Stimulated activated CD4-positive, alpha-beta T cell treated with anti-CD3 and anti-CD28 coated beads, Interleukin-2, amount 100 ng/mL, for 48 hours (primary cell): ENCODE data around the gene SPATA17.
"Not testable (repeated sequence)": the region's sequence is repeated elsewhere in the genome, so short reads cannot be mapped to it uniquely, and the experiment has no call there.

ENCODE experiments used
- DNase-seq, 2 donors: peaks; one replicate each; pipeline ENCODE4 v3.0.0-alpha.2; 2020

SPATA17 gene

DNA sequence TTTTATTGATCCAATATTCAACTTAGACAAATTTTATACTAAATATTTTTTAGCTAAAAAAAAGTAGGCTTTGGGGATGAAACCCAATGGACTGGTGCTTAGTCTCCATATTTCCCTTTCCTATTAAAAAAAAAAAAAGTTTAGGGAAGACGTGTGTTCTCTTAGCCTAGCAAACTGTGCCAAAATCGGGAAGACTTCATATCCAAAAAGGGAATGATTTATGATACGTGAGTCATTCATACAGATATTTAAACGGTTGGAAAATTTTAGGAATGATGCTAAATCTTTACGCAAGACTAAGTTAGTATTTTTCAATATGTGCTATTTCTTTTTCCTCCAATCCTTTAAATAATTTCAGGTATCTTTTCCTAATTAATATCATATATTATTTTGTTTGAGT, 50.7 kb downstream of the SPATA17 start:
- no peak for DNase-seq

DNA sequence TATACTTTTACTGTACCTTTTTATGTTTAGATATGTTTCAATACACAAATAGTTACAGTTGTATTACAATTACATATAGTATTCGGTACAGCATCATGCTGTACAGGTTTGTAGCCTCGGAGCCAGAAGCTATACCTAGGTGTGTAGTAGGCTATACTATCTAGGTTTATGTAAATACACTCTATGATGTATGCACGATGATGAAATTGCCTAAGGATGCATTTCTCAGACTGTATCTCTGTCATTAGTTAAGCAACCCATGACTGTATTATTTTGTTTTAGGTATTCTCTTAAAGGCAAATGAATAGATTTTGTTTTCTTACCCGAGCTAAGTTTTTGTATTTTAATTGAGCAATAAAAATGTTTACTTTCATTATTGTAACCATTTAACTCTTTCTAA, 56.4 kb downstream of the SPATA17 start:
- no peak for DNase-seq

DNA sequence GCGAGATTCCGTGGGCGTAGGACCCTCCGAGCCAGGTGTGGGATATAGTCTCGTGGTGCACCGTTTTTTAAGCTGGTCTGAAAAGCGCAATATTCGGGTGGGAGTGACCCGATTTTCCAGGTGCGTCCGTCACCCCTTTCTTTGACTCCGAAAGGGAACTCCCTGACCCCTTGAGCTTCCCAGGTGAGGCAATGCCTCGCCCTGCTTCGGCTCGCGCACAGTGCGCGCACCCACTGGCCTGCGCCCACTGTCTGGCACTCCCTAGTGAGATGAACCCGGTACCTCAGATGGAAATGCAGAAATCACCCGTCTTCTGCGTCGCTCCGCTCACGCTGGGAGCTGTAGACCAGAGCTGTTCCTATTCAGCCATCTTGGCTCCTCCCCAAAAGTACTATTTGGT, 65.0 kb downstream of the SPATA17 start:
- not testable (repeated sequence) for DNase-seq

DNA sequence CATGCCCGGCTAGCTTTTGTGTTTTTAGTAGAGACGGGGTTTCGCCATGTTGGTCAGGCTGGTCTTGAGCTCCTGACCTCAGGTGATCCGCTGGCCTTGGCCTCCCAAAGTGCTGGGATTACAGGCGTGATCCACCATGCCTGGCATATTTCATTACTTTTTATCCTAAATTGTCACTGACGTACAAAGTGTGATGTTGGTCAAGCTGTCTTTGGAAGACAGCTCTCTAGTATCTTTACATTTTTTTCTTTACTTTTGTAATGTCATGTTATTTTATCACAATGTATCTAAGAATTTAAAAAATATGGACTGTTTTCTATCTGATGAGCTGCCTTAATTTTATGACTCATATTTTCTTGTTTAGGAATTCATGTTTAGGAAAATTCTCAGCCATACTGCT, 72.2 kb downstream of the SPATA17 start:
- no peak for DNase-seq

DNA sequence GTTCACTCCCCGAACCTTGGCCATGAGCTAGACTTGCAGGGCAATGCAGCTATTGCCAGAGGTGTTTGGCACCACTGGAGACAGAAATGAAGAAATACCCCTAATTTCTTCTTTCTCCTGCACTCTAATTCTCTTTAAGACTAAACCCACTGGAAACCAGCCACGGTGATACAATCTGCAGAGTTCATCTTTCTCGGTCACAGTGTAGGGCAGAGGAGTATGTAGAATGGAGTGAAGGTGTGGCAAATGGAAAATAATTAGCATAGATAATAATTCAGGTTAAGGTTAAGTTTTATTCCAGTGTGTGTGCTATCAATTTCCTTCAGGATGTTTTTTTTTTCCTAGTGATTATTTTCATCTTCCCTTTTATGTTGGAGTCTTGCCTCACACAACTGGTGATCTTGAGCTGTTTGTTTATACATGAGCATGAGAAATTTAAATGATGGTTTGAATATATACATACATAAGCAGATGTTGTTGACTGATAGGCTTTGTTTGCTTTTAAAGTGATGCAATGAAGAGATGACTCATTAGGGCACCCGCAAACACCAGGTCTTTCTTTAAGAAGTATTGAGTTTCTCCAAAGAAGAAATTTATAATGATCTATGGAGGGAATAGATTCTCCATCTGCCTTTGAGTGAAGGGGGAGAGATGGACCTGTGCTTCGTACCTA, 81.9 kb downstream of the SPATA17 start:
- no peak for DNase-seq

DNA sequence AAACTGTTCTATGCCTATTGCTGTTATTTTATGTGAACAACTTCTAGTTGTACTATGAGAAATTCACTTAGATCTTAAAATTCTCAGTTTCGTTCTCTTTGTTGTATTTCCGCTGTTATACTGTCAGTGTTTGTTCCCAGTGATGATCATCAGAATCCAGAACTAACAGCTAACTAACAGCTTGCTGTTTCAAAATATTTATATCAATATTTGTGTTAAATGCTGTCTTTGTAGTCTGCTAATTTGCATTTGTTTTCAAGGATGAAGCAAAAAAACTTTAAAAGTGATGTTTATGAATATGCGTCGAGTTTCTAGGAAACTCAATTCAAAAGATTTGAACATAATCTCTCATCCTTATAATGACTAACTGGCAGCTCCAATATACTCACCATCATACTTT, 84.5 kb downstream of the SPATA17 start:
- DNase-seq = no peak

DNA sequence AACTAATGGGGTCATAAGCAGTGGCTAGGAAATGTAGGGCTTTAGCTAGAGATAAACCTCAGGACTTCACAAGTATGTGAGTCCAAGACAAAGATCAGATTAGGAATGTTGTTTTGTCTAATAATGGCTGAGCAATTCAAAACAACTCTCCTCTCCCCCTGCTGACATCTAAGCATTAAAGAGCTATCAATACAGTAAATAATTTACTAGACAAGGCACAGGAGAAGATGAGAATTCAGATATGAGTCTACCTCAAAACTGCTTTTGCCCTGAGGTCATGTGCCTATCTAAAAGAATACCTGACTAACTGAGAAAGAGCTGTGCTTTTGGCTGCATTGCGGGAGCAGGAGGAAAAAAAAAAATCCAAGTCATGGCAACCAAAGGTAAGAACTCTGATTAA, 86.8 kb downstream of the SPATA17 start:
- DNase-seq = no peak

DNA sequence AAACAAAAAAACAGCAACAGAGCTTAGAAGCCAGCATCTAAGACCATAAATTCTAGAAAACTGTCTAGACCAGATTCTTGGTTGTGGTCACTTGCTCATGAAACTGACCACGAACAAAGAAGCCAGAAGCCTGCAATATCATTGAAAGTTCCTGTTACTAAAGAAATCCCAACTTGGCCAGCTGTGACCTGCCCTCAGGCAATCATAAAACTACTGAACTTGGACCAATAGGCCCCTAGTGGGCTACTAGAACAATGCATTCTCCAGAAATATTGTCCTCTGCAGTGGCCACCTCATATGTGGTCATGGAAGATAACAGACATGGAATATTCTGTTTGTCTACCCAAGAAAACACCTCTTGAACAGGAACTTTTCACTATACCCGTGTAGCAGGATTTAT, 87.7 kb downstream of the SPATA17 start:
- DNase-seq = no peak

DNA sequence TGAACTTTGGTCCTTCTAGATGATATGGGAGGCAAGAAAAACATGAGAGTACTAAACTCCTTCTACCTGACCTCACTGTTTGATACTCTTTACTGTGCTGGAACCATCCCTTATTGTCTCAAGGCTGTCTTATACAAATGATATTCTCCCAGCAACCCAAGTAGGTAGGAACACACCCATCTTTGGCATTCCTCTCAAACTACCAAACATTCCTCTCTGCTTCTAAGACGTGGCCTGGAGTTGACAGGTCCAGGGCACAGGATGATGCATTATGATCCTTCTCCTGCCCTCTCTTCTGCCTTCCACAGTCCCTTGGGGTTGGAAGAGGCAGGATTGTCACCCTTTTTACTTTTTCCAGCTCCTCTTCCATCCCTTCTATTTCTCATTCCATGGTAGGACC, 90.5 kb downstream of the SPATA17 start:
- no peak for DNase-seq

DNA sequence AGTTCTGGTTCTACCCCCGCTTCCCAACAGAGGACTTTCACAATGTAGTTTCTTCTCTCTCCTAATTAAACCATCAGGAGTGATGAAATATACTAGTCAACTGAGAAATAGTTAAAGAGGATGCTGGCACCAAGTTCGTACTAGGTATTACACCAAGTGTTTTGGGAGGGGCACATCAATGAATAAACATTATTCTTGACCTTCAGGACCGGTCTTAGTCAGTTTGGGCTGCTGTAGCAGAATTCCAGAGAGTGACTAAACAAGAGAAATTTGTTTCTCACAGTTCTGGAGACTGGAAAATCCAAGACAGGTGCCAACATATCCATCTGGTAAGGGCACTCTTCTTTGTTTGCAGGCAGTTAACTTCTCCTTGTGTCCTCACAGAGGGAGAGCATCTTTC, 103.8 kb downstream of the SPATA17 start:
- no peak for DNase-seq

DNA sequence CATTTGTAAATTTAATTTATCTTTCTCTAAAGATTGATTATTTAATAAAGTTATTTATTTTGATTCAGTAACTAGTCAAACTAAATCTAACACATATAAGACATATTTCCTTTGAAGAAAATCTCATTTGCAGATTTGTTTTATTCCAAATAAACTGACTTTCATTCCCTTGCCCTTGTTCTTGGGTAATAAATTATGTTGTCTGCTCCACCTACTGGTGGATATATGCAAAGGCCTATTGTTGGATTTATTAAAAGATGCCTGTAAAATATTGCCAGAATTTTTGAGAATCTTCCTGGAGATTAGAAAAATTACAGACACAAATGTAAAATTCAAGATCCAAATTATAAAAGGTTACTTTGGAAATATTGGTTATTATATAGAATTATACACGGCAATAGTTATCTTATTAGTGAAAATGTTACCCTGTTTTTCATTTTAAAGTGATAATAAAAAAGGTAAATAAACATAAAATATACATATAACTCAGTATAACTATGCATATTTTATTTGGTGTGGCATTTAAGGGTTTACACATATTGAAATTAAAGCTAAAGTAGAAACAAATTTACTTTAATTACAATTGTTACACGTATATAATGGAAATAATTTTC, 116.1 kb downstream of the SPATA17 start:
- no peak for DNase-seq

DNA sequence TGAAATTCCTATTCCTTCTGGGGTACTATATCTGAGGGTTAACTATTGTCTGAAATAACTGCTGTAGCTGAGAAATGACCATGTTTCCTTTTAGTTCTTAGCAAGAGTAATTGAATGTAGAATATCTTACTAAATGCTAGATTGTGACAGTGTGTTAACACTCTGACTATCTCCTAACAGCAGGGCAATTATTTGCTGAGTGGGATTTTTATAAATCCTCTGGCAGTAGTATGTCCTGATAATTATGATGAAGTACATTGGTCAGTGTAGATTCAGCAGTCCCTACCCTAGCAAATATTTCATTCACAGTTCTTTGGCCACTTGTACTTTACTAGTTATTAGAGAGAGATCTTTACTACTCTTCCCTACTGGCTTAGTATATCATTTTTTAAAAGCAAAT, 138.6 kb downstream of the SPATA17 start:
- no peak for DNase-seq

DNA sequence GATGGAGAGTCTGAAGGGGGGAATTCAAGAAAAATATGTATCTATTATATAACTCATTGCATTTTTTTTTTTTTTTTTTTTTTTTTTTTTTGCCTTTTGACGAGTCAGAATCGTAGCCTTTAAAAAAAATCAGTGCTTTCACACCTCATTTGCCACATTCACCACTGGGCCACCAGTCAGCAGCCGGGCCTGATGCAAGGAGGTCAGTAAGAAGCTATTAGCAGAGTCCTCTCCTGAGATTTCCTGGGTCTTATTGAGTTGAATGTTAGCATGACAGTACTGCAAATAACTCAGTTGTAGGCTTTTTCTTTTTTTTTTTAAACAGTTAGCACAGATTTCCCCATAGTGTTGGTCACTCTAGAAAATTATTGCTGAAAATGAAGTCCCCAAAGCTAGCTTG, 139.8 kb downstream of the SPATA17 start:
- no peak for DNase-seq

DNA sequence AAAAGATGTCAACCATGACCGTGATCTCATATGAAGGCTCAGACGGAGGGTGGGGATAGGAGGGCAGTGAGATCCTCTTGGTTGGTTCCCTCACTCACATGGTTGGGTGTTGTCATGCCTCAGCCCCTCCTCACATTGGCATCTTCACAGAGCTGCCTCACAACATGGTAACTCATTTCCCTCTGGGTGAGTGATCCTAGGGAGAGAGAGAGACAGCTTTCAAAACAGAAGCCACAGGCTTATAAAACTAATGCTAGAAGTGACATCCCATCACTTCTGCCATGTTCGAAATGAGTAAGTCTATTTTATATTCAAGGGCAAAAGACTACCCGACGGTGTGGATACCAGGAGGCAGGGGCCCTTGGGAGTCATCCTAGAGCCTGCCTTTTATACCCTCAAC, 145.5 kb downstream of the SPATA17 start:
- DNase-seq = no peak

DNA sequence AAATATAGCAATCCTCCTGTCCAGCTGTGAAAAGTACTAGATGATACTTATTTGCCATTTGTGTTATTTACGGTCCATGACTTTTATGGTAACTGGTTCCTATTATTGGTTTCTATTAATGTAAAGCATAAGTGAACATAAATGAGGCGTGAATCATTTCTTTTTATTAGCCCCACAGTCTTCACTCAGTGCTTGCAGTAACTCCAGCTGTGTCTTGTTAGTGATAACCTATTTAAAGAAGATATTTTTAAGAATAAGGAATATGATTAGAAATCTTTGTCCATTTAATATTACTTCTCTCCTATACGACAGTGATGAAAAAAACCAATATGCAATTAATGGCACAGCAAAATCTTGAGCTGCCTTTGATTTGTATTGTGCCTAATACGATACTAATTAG, 149.9 kb downstream of the SPATA17 start:
- no peak for DNase-seq

DNA sequence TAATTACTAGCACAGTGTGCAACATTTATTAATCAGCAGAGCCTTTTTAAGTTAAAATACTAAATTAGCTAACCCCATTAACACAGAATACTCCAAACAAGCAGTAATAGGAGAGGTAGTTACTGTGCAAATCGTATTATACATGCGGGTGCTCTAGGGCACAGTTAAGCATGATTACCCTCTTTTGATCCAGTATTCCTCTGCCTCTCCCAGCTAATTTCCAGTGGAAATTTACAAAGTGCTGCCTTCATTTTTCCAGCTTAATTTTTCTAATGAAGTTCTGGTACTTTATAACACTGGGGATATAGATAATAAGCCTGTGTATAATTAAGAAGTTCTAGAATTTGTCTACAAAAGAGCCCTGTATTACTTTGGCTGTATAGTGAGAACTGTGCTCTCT, 159.9 kb downstream of the SPATA17 start:
- DNase-seq = no peak

DNA sequence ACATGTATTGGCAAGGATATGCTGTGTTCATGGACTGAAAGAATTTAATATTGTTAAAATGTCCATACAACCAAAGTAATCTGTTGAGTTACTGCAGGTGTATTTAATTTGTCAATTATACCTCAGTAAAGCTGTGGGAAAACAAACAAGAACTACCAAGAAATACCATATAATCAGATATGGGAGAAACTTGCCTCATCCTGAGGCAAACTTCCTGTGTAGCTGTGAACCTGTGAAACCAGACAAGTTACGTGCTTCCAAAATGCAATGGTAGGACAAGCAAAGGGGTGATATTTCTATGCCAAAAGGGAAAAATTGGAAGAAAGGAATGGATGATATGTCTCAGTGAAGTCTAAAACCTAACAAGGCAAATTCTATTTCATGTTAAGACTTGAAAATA, 174.6 kb downstream of the SPATA17 start:
- no peak for DNase-seq

DNA sequence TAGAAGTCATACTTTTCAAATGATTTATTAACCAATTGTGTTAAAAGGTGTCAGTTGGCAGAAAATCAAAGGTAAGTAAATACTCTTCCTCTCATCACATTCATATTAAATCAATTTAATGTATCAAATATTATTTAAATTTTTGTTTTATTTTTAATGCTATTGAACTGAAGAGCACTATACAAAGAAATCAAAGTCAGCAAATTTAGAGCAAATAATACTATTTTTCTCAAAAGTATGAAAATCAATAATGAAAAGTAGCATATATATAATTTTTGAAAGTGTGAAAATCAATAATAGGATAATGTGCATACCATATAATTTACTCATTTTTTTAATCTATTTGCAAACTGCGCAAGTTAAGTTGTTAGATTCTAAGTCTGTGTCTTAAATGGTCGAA, 181.0 kb downstream of the SPATA17 start:
- DNase-seq = no peak

DNA sequence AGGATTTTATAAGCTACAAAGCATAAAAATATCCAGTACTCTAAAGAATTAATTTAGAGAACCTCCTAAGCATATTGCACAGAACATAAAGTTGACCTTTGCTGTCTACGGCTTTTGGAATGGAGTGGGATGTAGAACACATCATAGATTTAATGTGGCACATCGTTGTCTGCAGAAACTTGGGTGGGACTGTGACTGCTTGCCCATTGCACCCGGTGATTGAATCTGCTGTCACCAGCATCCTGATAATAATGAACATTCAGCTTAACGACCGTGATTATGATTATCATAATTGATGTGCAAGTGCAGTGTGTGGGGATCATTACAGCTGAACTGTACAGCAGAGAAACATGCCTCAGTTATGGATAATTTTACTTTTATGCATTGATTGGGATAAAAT, 181.9 kb downstream of the SPATA17 start:
- no peak for DNase-seq

DNA sequence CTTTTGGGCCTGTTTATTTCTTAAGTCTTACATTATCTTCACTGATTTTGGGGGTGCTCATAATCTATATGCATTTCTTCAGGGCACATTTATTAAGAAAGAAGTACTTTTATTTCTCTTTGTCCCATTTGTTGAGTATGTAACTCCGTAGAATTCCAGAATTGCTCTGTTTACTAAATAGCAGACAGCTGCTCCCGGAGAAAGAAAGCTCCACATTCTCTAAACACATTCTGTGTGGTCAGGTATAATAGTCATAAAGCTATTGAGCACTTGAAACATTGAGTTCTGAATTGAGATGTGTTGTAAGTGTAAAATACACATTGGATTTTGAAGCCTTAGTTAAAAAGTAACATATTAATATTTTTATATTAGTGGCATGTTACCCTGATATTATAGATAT, 206.5 kb downstream of the SPATA17 start:
- DNase-seq = no peak

DNA sequence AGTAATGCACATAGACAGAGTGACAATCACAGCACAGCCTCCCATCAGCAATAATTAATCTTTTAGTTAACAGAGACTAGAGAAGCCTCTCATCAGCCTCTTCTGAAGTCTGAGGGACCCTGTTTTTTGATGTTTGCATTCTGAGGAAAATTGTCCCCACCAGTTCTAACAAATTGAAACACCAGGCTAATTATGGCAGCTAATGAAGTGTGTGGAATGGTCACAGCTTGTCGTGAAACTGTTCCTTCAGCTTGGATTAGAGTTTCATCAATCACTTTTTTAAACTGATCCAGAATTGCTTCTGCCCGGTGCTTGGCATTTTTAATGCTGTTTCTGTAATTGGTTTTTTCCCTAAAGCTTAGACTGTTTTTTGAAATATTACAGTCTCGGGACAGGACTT, 208.0 kb downstream of the SPATA17 start:
- DNase-seq = no peak

DNA sequence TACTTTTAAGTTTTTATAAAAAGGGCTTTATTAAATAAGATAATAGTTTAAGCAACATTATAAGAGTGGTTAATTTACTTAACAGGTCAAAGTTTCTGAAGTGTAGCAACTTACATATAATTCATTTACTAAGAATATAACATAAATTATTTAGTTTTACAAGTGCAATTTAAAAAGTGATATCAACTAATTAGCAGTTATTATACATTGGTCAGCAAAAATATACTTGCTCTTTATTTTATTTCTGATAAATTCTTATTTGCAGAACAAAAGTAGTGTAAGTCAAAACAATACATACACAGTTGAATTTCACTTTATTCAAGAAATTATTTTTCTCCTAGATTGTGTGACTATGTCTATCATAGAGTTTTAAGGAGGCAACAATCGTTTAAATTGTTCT, 215.6 kb downstream of the SPATA17 start:
- no peak for DNase-seq

DNA sequence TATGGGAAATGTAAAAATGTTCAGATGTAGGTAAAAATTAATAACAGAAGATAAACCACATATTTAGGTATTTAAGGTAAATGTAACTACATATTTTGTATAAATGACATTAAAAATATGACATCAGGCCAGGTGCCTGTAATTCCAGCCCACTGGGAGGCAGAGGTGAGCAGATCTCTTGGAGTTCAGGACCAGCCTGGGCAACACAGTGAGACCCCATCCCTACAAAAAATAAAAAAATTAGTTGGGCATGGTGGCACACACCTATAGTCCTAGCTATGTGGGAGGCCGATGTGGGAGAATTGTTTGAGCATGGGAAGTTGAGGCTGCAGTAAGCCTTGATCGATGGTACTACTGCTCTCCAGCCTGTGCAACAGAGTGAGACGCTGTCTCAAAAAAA, 216.5 kb downstream of the SPATA17 start:
- no peak for DNase-seq

DNA sequence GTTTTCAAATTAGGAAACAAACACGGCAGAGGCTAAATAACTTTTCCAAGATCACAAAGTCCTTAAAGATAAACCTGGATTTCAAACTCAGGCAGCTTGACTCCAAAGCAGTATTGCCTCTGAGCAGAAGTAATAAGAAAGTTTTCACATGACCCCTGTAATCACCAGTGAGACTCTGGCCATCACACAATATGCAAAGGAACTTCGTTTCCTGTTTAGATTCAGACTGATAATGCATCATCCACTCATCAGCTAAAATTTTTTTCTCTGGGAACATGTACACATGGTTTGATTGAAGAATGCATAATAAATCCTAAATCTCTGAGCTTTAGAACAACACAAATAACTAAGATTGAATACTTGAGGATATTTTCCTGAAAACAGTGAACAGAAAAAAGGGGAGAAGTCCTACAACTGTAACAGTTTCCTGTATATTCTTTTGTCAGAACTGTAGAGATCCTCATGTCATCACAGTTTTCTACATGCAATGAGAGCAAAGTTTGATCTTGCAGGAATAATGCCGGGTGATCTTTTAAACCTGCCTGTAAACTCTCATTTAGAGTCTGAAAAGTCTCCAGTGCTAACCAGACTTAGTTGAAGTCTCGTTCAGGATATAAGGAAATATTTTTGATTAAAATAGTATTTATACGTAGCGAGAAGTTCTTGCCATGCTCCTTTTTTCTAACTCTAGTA, 225.3 kb downstream of the SPATA17 start:
- DNase-seq = no peak

DNA sequence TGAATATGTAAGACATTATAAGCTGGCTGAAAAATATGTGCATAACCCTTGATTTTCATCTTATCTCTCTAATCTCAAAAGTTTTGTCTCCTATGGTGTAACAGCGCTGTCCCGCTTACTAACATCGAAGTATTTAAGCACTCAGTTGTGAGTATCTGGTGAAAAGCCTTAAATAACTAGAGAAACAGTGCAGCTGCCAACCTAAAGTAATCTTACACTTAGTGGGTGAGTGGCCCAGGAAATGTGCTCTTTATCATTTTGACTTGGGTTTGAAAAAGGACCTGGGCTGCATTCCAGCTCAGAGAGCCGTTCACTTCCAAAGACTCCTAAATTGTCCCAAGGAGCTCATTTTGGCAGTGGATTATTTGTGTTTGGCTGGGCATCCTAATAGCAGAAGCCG, 225.9 kb downstream of the SPATA17 start:
- DNase-seq = no peak
